Urinary bladder (tissue), 4 donors: Measurements from ENCODE around the gene RNF152. TPM values are rescaled to one million over a fixed set of nuclear protein-coding genes. Genes with fewer than 3 reads are reported as not detected.
A peak's percentile ranks its signal among the peaks of the same experiment; 100 is the strongest.

Experiments
- DNase-seq: peaks from one replicate; pipeline ENCODE4 v3.0.0-alpha.2; 2015; ENCODE audit errors: extremely low spot score
- H3K27ac ChIP-seq: one replicate; pipeline ENCODE4 v1.5.1; 2013; ENCODE audit warnings: low read depth, mild to moderate bottlenecking, moderate library complexity
- H3K36me3 ChIP-seq: one replicate; pipeline ENCODE4 v1.6.1; 2013; ENCODE audit warnings: mild to moderate bottlenecking, moderate library complexity; ENCODE audit not compliant: insufficient read depth
- H3K4me1 ChIP-seq: one replicate; pipeline ENCODE4 v1.6.1; 2013; ENCODE audit warnings: mild to moderate bottlenecking, moderate library complexity; ENCODE audit not compliant: insufficient read depth
- H3K4me3 ChIP-seq: one replicate; pipeline ENCODE4 v1.5.1; 2013; ENCODE audit warnings: low read depth, low read length
- WGBS: extraction: QIAGEN DNeasy Blood & Tissue Kit; methylation state at CpG from one replicate; pipeline ENCODE4 v1.1.7; 2013; 5-methylcytosine and 5-hydroxymethylcytosine counted together
- polyA plus RNA-seq: library from polyadenylated mRNA; stranded (reverse); fragments of 200-250 nt; gene quantifications from one replicate; pipeline ENCODE4 v1.2.3, GENCODE V29; 2013
- total RNA-seq: library from RNA; depleted of rRNA; stranded (reverse); fragments of >200 nt; gene quantifications from one replicate; pipeline ENCODE4 v1.2.3, GENCODE V29; 2014
- donor health status: healthy with polysubstance abuse.
- donor health status: healthy.

Gene RNF152
- total and polyA plus RNA-seq, 2 donors: 3.4 to 44.4 TPM

- Histone ChIP-seq H3K4me3 (no peak overlapping the region), H3K27ac (no peak overlapping the region)
- 80% methylated on average over 5 of the region's 5 CpGs for WGBS
Observed at GRCh38 chr18:61888622-61889021, 4.2 kb downstream of the RNF152 start.

GRCh38 chr18:61887838-61888237, 5.0 kb downstream of the RNF152 start:
- 83% methylated on average over 6 of the region's 6 CpGs for WGBS
- no peak overlapping the region for H3K4me3 ChIP-seq
- no peaks in the 10 kb centered on the region for H3K4me1 ChIP-seq
- no peak for DNase-seq
- H3K36me3 ChIP-seq: no peaks in the 10 kb centered on the region
- no peak overlapping the region for H3K27ac ChIP-seq

More at GRCh38 chr18:61888622-61889021, 4.2 kb downstream of the RNF152 start:
- no peaks in the 10 kb centered on the region for H3K36me3 ChIP-seq
- no peaks in the 10 kb centered on the region for H3K4me1 ChIP-seq
- no peak for DNase-seq

GRCh38 chr18:61883547-61883946, 9.3 kb downstream of the RNF152 start:
- Histone ChIP-seq H3K36me3 (no peaks in the 10 kb centered on the region), H3K27ac (no peak overlapping the region), H3K4me3 (no peak overlapping the region), H3K4me1 (peaks cover 1% of the 10 kb centered on the region)
- DNase-seq: no peak
- 91% methylated on average over 2 of the region's 2 CpGs for WGBS

- Histone ChIP-seq H3K4me1 (peaks cover 1% of the 10 kb centered on the region), H3K4me3 (no peak overlapping the region), H3K27ac (no peak overlapping the region), H3K36me3 (no peaks in the 10 kb centered on the region)
- 87% methylated on average over 4 of the region's 4 CpGs for WGBS
- DNase-seq: no peak
Observed at GRCh38 chr18:61882296-61883004, 10.4 kb downstream of the RNF152 start.

GRCh38 chr18:61876899-61877298, 15.9 kb downstream of the RNF152 start:
- peaks cover 1% of the 10 kb centered on the region for H3K4me1 ChIP-seq
- H3K4me3 ChIP-seq: no peak overlapping the region

GRCh38 chr18:61870151-61870550, 22.7 kb downstream of the RNF152 start:
- H3K36me3 ChIP-seq: no peaks in the 10 kb centered on the region
- DNase-seq: no peak
- WGBS: 42% methylated on average over 8 of the region's 8 CpGs
- H3K4me3 ChIP-seq: no peak overlapping the region
- peaks cover 2% of the 10 kb centered on the region for H3K4me1 ChIP-seq
- no peak overlapping the region for H3K27ac ChIP-seq

More at GRCh38 chr18:61876899-61877298, 15.9 kb downstream of the RNF152 start:
- Histone ChIP-seq H3K27ac (no peak overlapping the region), H3K36me3 (no peaks in the 10 kb centered on the region)
- 91% methylated on average over 4 of the region's 4 CpGs for WGBS
- DNase-seq: no peak

- Histone ChIP-seq H3K27ac (no peak overlapping the region), H3K36me3 (no peaks in the 10 kb centered on the region), H3K4me3 (no peak overlapping the region), H3K4me1 (peaks cover 2% of the 10 kb centered on the region)
- DNase-seq: no peak
- 55% methylated on average over 4 of the region's 4 CpGs for WGBS
Observed at GRCh38 chr18:61869636-61870035, 23.2 kb downstream of the RNF152 start.

GRCh38 chr18:61865466-61866175, 27.2 kb downstream of the RNF152 start:
- H3K36me3 ChIP-seq: no peaks in the 10 kb centered on the region
- no peak for DNase-seq
- no peaks in the 10 kb centered on the region for H3K4me1 ChIP-seq
- no peak overlapping the region for H3K4me3 ChIP-seq
- WGBS: 46% methylated on average over 3 of the region's 3 CpGs
- H3K27ac ChIP-seq: peak overlapping the region; percentile 39

- WGBS: 96% methylated on average over 3 of the region's 3 CpGs
- no peak overlapping the region for H3K4me3 ChIP-seq
- no peaks in the 10 kb centered on the region for H3K4me1 ChIP-seq
- DNase-seq: no peak
- H3K27ac ChIP-seq: no peak overlapping the region
- H3K36me3 ChIP-seq: no peaks in the 10 kb centered on the region
Observed at GRCh38 chr18:61861372-61861771, 31.4 kb downstream of the RNF152 start.

GRCh38 chr18:61860302-61860701, 32.5 kb downstream of the RNF152 start:
- H3K36me3 ChIP-seq: no peaks in the 10 kb centered on the region
- WGBS: 96% methylated on average over 6 of the region's 6 CpGs
- no peak overlapping the region for H3K27ac ChIP-seq

GRCh38 chr18:61859113-61859512, 33.7 kb downstream of the RNF152 start:
- no peak for DNase-seq
- Histone ChIP-seq H3K4me3 (no peak overlapping the region), H3K27ac (no peak overlapping the region), H3K4me1 (peaks cover 2% of the 10 kb centered on the region), H3K36me3 (no peaks in the 10 kb centered on the region)
- 94% methylated on average over 9 of the region's 9 CpGs for WGBS

More at GRCh38 chr18:61860302-61860701, 32.5 kb downstream of the RNF152 start:
- no peak for DNase-seq
- Histone ChIP-seq H3K4me1 (no peaks in the 10 kb centered on the region), H3K4me3 (no peak overlapping the region)

- no peak overlapping the region for H3K4me3 ChIP-seq
- peaks cover 2% of the 10 kb centered on the region for H3K4me1 ChIP-seq
- no peaks in the 10 kb centered on the region for H3K36me3 ChIP-seq
- H3K27ac ChIP-seq: no peak overlapping the region
- 83% methylated on average over 4 of the region's 4 CpGs for whole genome bisulfite sequencing
- no peak for DNase-seq
Observed at GRCh38 chr18:61856678-61857077, 36.1 kb downstream of the RNF152 start.

- WGBS: 93% methylated on average over 19 of the region's 19 CpGs
- no peak overlapping the region for H3K4me3 ChIP-seq
- no peak for DNase-seq
- no peaks in the 10 kb centered on the region for H3K36me3 ChIP-seq
- H3K27ac ChIP-seq: no peak overlapping the region
- peaks cover 2% of the 10 kb centered on the region for H3K4me1 ChIP-seq
Observed at GRCh38 chr18:61855449-61856378, 37.1 kb downstream of the RNF152 start.
